GM18867 (cell line): Measurements from ENCODE around the gene TAF6L.
"Not testable (repeated sequence)": the region's sequence is repeated elsewhere in the genome, so short reads cannot be mapped to it uniquely, and the experiment has no call there.

Experiments used
- ATAC-seq: cut with Tn5 transposase; IDR thresholded peaks from one replicate; pipeline ENCODE4 v1.9.1; 2021; ENCODE audit warnings: mild to moderate bottlenecking, moderate library complexity; ENCODE audit not compliant: unreplicated experiment

The TAF6L gene

GRCh38 chr11:62771144-62772021, at the start of gene TAF6L:
Gene TAF6L (plus strand): TSS chr11:62771396. CDS start chr11:62775784, 4,388 bp downstream.
- peak; percentile 70 for ATAC-seq

- no peak for ATAC-seq
Observed at GRCh38 chr11:62721994-62722393, 49.2 kb upstream of the TAF6L start.

GRCh38 chr11:62724171-62724570, 47.0 kb upstream of the TAF6L start:
- no peak for ATAC-seq

- ATAC-seq = no peak
Observed at GRCh38 chr11:62725646-62726045, 45.5 kb upstream of the TAF6L start.

GRCh38 chr11:62726156-62726914, 44.9 kb upstream of the TAF6L start:
- peak; percentile 5 for ATAC-seq

GRCh38 chr11:62726915-62727164, 44.4 kb upstream of the TAF6L start:
- ATAC-seq = no peak

GRCh38 chr11:62727165-62727871, 43.9 kb upstream of the TAF6L start, which contains the start of gene HNRNPUL2:
Gene HNRNPUL2 (minus strand): TSS chr11:62727457. CDS start chr11:62727156, 301 bp downstream.
- peak; percentile 69 for ATAC-seq

GRCh38 chr11:62727872-62728170, 43.4 kb upstream of the TAF6L start:
- peak; percentile 54 for ATAC-seq

GRCh38 chr11:62728171-62728988, 42.8 kb upstream of the TAF6L start, which contains the start of gene TTC9C:
Gene TTC9C (plus strand): TSS chr11:62728486. CDS start chr11:62728849, 363 bp downstream.
- ATAC-seq = peak; percentile 14

- ATAC-seq = not testable (repeated sequence)
Observed at GRCh38 chr11:62730076-62730475, 41.1 kb upstream of the TAF6L start.

- ATAC-seq = no peak
Observed at GRCh38 chr11:62732830-62733229, 38.4 kb upstream of the TAF6L start.

- ATAC-seq = no peak
Observed at GRCh38 chr11:62737196-62737595, 34.0 kb upstream of the TAF6L start.

- ATAC-seq = no peak
Observed at GRCh38 chr11:62747475-62748160, 23.6 kb upstream of the TAF6L start.

GRCh38 chr11:62749931-62750330, 21.3 kb upstream of the TAF6L start:
- not testable (repeated sequence) for ATAC-seq

- ATAC-seq = no peak
Observed at GRCh38 chr11:62752177-62752785, 18.9 kb upstream of the TAF6L start.

GRCh38 chr11:62752994-62753735, 18.0 kb upstream of the TAF6L start:
- no peak for ATAC-seq

GRCh38 chr11:62753736-62754603, 17.2 kb upstream of the TAF6L start, which contains the start of gene ZBTB3:
Gene ZBTB3 (minus strand): TSS chr11:62754160. CDS start chr11:62753664, 496 bp downstream.
- peak; percentile 91 for ATAC-seq

GRCh38 chr11:62755086-62755615, 16.0 kb upstream of the TAF6L start:
- no peak for ATAC-seq
